Measurements from ENCODE around the gene TMEM61.

DNA sequence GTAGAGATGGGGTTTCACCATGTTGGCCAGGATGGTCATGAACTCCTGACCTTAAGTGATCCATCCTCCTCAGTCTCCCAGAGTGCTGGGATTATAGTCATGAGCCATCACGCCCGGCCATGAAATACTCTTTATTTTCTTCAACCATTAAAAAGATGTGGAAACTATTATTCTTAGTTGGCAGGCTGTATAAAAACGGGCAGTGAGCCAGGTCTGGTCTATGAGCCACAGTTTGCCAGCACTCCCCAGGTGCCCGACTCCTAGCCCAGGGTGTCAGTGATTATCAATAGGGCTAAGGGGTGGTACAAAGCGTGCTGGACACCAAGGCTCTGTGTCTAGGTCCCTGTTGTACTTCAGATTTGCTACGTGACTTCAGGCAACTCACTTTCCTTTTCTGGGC lies 3.7 kb upstream of the TMEM61 start:
- TF ChIP-seq CTCF (IDR thresholded peaks at IDR 0.05) (no peak), POLR2A (IDR thresholded peaks at IDR 0.05) (no peak)

Measured in breast epithelium (tissue), 3 donors.